Activated T-helper 17 cell treated with anti-CD3 and anti-CD28 coated beads, Interleukin-2, amount 50 U/mL, for 72 hours (primary cell): ENCODE results near the gene HDAC4. TPM values are rescaled to one million over a fixed set of nuclear protein-coding genes. Genes with fewer than 3 reads are reported as not detected.
A peak's percentile ranks its signal among the peaks of the same experiment; 100 is the strongest.

Experiments
- ATAC-seq: fragments of 150-1000 bp; cut with Tn5 transposase; replicated peaks from 2 replicates; pipeline ENCODE4 v1.10.0; 2021; ENCODE audit warnings: mild to moderate bottlenecking, moderate library complexity
- H3K27ac Mint-ChIP-seq: one replicate; pipeline ENCODE4 v1.8.0; 2022; ENCODE audit warnings: mixed read lengths
- H3K27me3 Mint-ChIP-seq: one replicate; pipeline ENCODE4 v1.8.0; 2022; ENCODE audit warnings: mixed read lengths
- H3K36me3 Mint-ChIP-seq: one replicate; pipeline ENCODE4 v1.8.0; 2022; ENCODE audit warnings: low read depth, mild to moderate bottlenecking, mixed read lengths
- H3K4me1 Mint-ChIP-seq: one replicate; pipeline ENCODE4 v1.8.0; 2022; ENCODE audit warnings: mixed read lengths
- H3K4me3 Mint-ChIP-seq: one replicate; pipeline ENCODE4 v1.8.0; 2022; ENCODE audit warnings: mild to moderate bottlenecking, mixed read lengths
- H3K9me3 Mint-ChIP-seq: one replicate; pipeline ENCODE4 v1.8.0; 2022; ENCODE audit warnings: mixed read lengths
- total RNA-seq, 2 donors: library from RNA; stranded (reverse); gene quantifications; one replicate each; pipeline ENCODE4 v1.2.3, GENCODE V29; 2022

Gene HDAC4
- total RNA-seq, 2 donors from 2014 or later: 34.3 to 52.9 TPM

DNA sequence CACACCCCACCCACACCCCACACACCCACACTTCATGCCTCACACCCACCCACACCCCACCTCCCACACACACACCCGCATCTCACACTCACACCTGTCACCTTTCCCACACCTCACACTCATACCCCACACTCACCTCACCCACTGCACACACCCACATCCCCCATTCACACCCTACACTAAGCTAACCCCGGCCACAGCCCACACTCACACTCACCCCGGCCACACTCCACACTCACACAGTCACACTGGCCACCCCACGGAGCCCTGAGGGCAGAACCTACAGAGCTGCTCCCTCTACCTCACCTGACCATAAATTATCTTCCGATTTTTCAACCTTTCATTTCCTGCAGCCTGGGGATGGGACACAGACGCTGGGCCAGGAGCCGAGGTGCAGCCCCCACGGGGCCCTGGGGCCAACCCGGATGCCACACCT, 241.3 kb downstream of the HDAC4 start:
- H3K27me3 Mint-ChIP-seq: no peaks in the 10 kb centered on the region
- H3K4me1 Mint-ChIP-seq: peaks cover 22% of the 10 kb centered on the region
- no peaks in the 10 kb centered on the region for H3K9me3 Mint-ChIP-seq
- no peak overlapping the region for H3K4me3 Mint-ChIP-seq
- peaks cover 73% of the 10 kb centered on the region for H3K36me3 Mint-ChIP-seq
- H3K27ac Mint-ChIP-seq: peak overlapping the region; percentile 65
- ATAC-seq: no peak

DNA sequence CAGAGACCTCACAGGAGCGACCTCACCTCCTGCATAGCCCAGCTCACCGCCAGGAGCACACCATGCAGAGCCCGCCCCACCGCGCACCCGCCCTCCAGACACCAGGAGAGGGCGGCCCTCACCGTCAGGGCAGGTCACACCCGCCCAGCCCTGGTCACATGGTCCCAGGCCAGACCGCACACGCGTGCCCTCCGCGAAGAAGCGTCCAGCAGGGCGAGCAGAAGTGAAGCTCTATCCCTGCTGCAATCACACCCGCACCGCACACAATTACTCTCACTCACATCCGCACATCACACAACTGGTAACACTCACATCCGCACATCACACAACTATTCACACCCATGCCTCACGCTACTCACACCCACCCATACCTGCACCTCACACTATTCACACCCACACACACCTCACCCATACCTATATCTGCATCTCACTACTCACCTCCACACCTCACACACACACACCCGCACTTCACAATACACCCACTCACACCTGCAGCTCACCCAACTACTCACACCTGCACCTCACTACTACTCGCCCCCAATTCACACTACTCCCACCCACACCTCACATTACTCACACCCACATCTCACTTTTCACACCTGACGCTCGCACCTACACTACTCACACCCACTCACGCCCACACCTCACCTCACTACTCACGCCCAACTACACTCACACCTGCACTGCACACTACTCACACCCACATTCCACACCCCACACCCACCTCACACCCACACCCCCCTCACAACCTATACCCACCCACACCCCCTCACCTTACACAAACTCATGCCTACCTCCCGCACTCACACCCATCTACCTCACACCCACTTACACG, 242.0 kb downstream of the HDAC4 start:
- peaks cover 73% of the 10 kb centered on the region for H3K36me3 Mint-ChIP-seq
- H3K27ac Mint-ChIP-seq: peak overlapping the region; percentile 65
- H3K9me3 Mint-ChIP-seq: no peaks in the 10 kb centered on the region
- no peaks in the 10 kb centered on the region for H3K27me3 Mint-ChIP-seq
- no peak overlapping the region for H3K4me3 Mint-ChIP-seq
- no peak for ATAC-seq
- peaks cover 17% of the 10 kb centered on the region for H3K4me1 Mint-ChIP-seq

DNA sequence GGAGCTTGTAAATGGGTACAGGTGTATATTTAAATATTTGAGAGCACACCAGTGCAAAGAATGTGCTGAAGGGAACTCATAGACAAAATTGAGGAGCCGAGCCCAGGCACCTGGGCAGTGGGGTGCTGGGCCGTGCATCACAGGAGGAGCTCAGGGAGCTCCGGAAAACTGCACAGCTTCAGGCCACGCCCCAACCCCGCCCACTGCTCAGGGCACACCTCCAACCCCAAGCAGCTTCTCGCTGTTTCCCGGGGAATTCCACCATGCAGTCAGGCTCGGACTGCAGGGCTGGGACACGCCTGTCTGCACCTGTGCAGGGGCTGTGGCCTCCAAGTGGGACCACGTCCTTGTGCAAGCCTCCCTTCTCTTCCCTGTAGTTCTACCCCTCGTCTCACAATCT, 243.0 kb downstream of the HDAC4 start:
- no peaks in the 10 kb centered on the region for H3K27me3 Mint-ChIP-seq
- no peak overlapping the region for H3K4me3 Mint-ChIP-seq
- H3K27ac Mint-ChIP-seq: no peak overlapping the region
- ATAC-seq: no peak
- no peaks in the 10 kb centered on the region for H3K9me3 Mint-ChIP-seq
- peaks cover 17% of the 10 kb centered on the region for H3K4me1 Mint-ChIP-seq
- peaks cover 75% of the 10 kb centered on the region for H3K36me3 Mint-ChIP-seq

- peaks cover 75% of the 10 kb centered on the region for H3K36me3 Mint-ChIP-seq
- no peak overlapping the region for H3K27ac Mint-ChIP-seq
- no peak overlapping the region for H3K4me3 Mint-ChIP-seq
Observed at GRCh38 chr2:239157269-239157668, 243.6 kb downstream of the HDAC4 start.

GRCh38 chr2:239156516-239157265, 244.1 kb downstream of the HDAC4 start:
- H3K4me1 Mint-ChIP-seq: peaks cover 22% of the 10 kb centered on the region
- H3K36me3 Mint-ChIP-seq: peaks cover 74% of the 10 kb centered on the region
- no peak overlapping the region for H3K4me3 Mint-ChIP-seq
- no peaks in the 10 kb centered on the region for H3K9me3 Mint-ChIP-seq
- peak overlapping the region; percentile 62 for H3K27ac Mint-ChIP-seq
- no peaks in the 10 kb centered on the region for H3K27me3 Mint-ChIP-seq
- no peak for ATAC-seq

More at GRCh38 chr2:239157269-239157668, 243.6 kb downstream of the HDAC4 start:
- Mint-ChIP-seq H3K4me1 (peaks cover 22% of the 10 kb centered on the region), H3K9me3 (no peaks in the 10 kb centered on the region), H3K27me3 (no peaks in the 10 kb centered on the region)
- ATAC-seq: no peak

GRCh38 chr2:239155806-239156480, 244.9 kb downstream of the HDAC4 start:
- peaks cover 67% of the 10 kb centered on the region for H3K36me3 Mint-ChIP-seq
- H3K4me3 Mint-ChIP-seq: no peak overlapping the region
- ATAC-seq: no peak
- H3K27ac Mint-ChIP-seq: peak overlapping the region; percentile 62
- no peaks in the 10 kb centered on the region for H3K9me3 Mint-ChIP-seq
- H3K4me1 Mint-ChIP-seq: peaks cover 22% of the 10 kb centered on the region
- no peaks in the 10 kb centered on the region for H3K27me3 Mint-ChIP-seq

DNA sequence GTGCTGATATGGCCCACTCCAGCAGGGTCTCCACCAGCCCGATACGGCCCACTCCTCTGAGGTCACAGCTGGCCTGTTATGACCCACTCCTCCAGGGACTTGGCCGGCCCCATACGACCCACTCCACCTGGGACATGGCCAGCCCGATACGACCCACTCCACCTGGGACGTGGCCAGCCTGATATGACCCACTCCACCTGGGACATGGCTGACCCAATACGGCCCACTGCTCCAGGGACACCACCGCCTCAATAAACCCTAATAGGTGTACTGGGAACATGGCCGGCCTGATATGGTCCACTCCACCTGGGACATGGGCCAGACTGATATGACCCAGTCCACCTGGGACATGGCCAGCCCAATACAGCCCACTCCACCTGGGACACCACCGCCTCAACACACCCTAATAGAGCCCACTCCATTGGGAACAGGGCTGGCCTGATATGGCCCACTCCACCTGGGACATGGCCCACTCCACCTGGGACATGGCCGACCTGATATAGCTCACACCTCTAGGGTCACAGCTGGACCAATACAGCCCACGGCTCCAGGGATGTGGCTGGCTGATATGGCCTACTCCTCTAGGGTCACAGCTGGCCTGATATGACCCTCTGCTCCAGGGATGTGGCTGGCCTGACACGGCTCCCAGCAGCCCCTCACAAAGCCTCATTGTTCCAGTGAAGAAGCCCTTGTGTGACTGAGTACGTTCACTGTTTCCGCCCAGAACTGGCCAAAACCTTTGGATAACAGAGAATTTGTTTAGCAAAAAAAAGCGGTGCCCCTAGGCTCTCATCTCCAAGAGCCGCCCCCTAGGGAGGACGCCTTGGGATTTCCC, 245.6 kb downstream of the HDAC4 start:
- Mint-ChIP-seq H3K9me3 (peaks cover 3% of the 10 kb centered on the region), H3K4me1 (peaks cover 22% of the 10 kb centered on the region), H3K27ac (no peak overlapping the region), H3K27me3 (no peaks in the 10 kb centered on the region), H3K36me3 (peaks cover 63% of the 10 kb centered on the region), H3K4me3 (no peak overlapping the region)
- no peak for ATAC-seq

DNA sequence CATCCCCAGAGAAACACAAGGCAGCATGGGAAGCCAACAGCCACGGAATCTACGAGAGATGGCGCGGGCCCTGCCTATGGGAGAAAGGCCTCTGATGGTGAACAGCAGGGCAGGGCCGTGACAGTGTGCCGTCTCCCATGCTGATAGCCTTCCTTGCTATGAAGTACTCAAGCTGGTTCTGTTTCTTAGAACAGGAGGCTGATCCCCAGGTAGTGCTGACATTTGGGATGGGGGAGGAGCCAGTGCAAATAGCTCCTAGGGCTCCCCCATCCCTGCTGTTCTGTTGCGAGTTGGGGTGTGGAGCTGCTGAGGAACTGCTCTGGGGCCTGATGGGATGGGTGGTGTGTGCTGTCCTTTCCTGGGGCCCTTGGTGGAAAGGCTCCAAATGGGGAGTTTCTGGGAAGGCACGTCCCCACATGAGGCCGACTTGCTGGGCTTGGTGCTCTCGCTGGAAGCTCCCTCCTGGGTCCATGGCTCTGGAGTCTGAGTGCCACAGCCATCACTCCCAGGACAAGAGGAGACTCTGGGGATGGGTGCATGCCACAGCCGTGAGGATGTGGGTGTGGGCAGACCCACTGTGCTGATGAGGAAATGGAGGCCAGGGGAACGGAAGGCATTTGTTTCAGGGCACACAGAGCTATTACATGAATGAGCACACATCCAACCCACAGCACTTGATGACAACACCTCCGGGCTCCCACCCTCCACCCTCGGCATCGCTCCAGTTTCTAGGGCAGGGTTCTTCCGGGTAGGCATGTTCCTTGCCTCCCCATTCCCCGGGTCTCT, 246.8 kb downstream of the HDAC4 start:
- peaks cover 15% of the 10 kb centered on the region for H3K4me1 Mint-ChIP-seq
- ATAC-seq: no peak
- H3K27me3 Mint-ChIP-seq: no peaks in the 10 kb centered on the region
- peaks cover 65% of the 10 kb centered on the region for H3K36me3 Mint-ChIP-seq
- H3K27ac Mint-ChIP-seq: peak overlapping the region; percentile 47
- peaks cover 5% of the 10 kb centered on the region for H3K9me3 Mint-ChIP-seq
- no peak overlapping the region for H3K4me3 Mint-ChIP-seq

- Mint-ChIP-seq H3K36me3 (peaks cover 70% of the 10 kb centered on the region), H3K27ac (peak overlapping the region; percentile 52), H3K4me3 (no peak overlapping the region), H3K27me3 (no peaks in the 10 kb centered on the region), H3K9me3 (peaks cover 5% of the 10 kb centered on the region), H3K4me1 (peaks cover 5% of the 10 kb centered on the region)
- no peak for ATAC-seq
Observed at GRCh38 chr2:239152916-239153305, 247.9 kb downstream of the HDAC4 start.

DNA sequence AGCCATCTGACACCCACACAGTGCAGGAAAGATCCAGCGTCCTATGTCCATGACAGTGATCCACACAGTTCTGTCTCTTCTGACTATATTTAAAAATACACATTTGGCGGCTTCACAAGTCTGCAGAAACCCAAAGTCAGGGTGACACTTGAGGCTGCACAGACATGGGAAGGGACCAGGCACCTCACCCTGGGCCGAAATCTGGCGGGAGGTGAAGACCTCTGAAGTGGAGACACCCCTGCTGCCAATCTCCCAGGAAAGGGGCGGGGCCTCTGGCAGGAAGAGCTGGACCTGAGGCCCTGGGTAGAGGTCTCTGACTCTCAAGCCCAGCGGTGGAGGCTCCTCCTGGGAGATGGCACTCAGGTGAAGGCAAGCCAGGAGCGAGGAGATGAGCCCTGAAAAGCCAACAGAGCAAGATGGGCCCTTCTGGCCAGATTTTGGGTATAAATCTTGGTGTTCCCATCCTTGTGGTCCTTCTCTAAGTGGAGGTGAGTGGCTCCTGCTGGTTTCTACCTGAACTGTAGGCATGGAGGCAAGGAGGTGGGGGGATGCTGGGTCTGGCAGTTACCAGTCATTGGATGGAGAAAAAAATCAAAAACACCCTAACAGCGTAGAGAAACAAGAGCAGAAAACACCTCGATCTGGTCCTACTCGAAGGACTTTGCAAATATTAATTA, 248.4 kb downstream of the HDAC4 start:
- peaks cover 74% of the 10 kb centered on the region for H3K36me3 Mint-ChIP-seq
- no peak for ATAC-seq
- peaks cover 5% of the 10 kb centered on the region for H3K9me3 Mint-ChIP-seq
- no peak overlapping the region for H3K4me3 Mint-ChIP-seq
- H3K4me1 Mint-ChIP-seq: peaks cover 5% of the 10 kb centered on the region
- H3K27me3 Mint-ChIP-seq: no peaks in the 10 kb centered on the region
- H3K27ac Mint-ChIP-seq: peak overlapping the region; percentile 52

DNA sequence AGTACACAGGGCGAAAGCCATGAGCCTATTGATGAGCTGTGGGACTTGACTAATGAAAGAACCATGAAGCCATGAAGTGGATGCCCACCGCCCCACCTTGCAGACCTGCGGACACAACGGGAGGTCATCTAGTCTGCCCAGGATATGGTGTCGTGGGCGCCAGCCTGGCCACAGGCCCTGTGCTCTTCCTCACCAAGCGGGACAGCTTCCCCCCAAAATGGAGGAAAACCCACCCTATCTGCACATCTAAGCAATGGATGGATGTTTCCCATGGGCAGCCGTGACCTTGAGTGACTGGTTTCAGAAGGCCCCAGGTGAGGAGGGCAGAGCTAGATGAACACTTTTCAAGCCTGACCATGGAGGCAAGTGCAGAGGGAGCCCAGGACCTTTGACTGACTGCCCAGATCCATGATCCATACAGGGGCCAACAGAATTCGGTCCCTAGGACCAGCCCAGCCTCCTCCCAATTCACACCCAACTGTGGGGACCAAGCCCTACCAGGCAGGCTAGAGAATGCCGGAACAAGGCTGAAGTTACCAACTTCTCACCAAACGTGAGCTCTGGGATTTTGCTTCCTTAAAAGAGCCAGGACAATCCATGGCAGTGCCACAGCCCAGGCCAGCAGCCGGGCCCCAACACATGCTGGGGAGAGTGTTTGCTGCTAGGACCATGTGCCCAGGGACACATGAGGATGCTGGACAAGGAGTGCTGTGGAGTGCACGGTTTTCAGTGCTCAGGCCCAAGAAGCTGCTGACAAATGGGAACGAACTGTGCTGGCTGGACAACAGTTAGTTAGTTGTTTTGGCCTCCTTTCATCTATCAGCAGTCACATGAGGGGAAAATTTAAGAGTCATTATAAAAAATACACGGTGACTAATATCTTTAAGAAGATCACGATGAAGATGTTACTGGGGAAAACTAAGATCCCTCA, 249.4 kb downstream of the HDAC4 start:
- Mint-ChIP-seq H3K27ac (peak overlapping the region; percentile 52), H3K4me3 (no peak overlapping the region), H3K36me3 (peaks cover 68% of the 10 kb centered on the region), H3K4me1 (peaks cover 5% of the 10 kb centered on the region), H3K27me3 (no peaks in the 10 kb centered on the region), H3K9me3 (peaks cover 5% of the 10 kb centered on the region)
- no peak for ATAC-seq
